NCI-H446 (cell line): Measurements from ENCODE around the gene PPP6R2.

Experiments
- DNase-seq, 2 experiments: peaks; one replicate each; lab custom pipeline; 2025; lab: John Stamatoyannopoulos, UW

PPP6R2 gene

GRCh38 chr22:50485221-50486131 lies 142.3 kb downstream of the PPP6R2 start:
- DNase-seq, result no peak

GRCh38 chr22:50486561-50487289 lies 143.6 kb downstream of the PPP6R2 start, which contains the start of gene MIOX:
MIOX (plus strand) TSS chr22:50486859; CDS start chr22:50486898, 39 bp downstream.
- no peak for DNase-seq

- DNase-seq, result no peak
Observed at GRCh38 chr22:50487290-50488005, 144.3 kb downstream of the PPP6R2 start.

- DNase-seq, result no peak
Observed at GRCh38 chr22:50488006-50488677, 145.0 kb downstream of the PPP6R2 start.

GRCh38 chr22:50488886-50489285 lies 145.8 kb downstream of the PPP6R2 start:
- DNase-seq, result no peak

- no peak for DNase-seq
Observed at GRCh38 chr22:50489363-50490243, 146.5 kb downstream of the PPP6R2 start.

- DNase-seq, result no peak
Observed at GRCh38 chr22:50490531-50491308, 147.6 kb downstream of the PPP6R2 start.
